Femur (tissue), 1 donor: ENCODE results near the gene POU3F1.

ENCODE experiments used
- DNase-seq: peaks from one replicate; pipeline ENCODE4 v3.0.0-alpha.2; 2017

The POU3F1 gene

GRCh38 chr1:38027201-38028104 is 19.1 kb downstream of the POU3F1 start:
- DNase-seq = no peak

GRCh38 chr1:38026592-38027200 is 19.9 kb downstream of the POU3F1 start:
- peak; percentile 62 for DNase-seq

- DNase-seq = no peak
Observed at GRCh38 chr1:38025664-38026063, 20.9 kb downstream of the POU3F1 start.

- DNase-seq = no peak
Observed at GRCh38 chr1:38025233-38025632, 21.4 kb downstream of the POU3F1 start.

- DNase-seq = no peak
Observed at GRCh38 chr1:38022810-38023209, 23.8 kb downstream of the POU3F1 start.

- DNase-seq = no peak
Observed at GRCh38 chr1:38021969-38022368, 24.6 kb downstream of the POU3F1 start.

GRCh38 chr1:38020396-38020795 is 26.2 kb downstream of the POU3F1 start:
- no peak for DNase-seq

GRCh38 chr1:38018864-38019343 is 27.7 kb downstream of the POU3F1 start:
- DNase-seq = no peak

- peak; percentile 51 for DNase-seq
Observed at GRCh38 chr1:38015978-38016725, 30.4 kb downstream of the POU3F1 start.

GRCh38 chr1:38014724-38015424 is 31.7 kb downstream of the POU3F1 start:
- no peak for DNase-seq

- no peak for DNase-seq
Observed at GRCh38 chr1:38014171-38014570, 32.4 kb downstream of the POU3F1 start.

- no peak for DNase-seq
Observed at GRCh38 chr1:38013227-38013622, 33.4 kb downstream of the POU3F1 start.

- DNase-seq = peak; percentile 98
Observed at GRCh38 chr1:38012363-38013226, 34.0 kb downstream of the POU3F1 start, which contains the start of gene UTP11. Gene UTP11 (plus strand): TSS chr1:38012734. CDS start chr1:38012803, 69 bp downstream.

- DNase-seq = no peak
Observed at GRCh38 chr1:38009841-38010180, 36.8 kb downstream of the POU3F1 start.

GRCh38 chr1:38009088-38009840 is 37.3 kb downstream of the POU3F1 start:
- DNase-seq = peak; percentile 45

- DNase-seq = peak; percentile 49
Observed at GRCh38 chr1:38006008-38006828, 40.4 kb downstream of the POU3F1 start.

- DNase-seq = peak; percentile 89
Observed at GRCh38 chr1:38005195-38006007, 41.2 kb downstream of the POU3F1 start, which contains the start of gene FHL3. Gene FHL3 (minus strand): TSS chr1:38005514. CDS start chr1:37999412, 6,102 bp downstream.

- no peak for DNase-seq
Observed at GRCh38 chr1:38004284-38005108, 42.1 kb downstream of the POU3F1 start.
